Calu3 (cell line): ENCODE results near the gene ZFPM1. TPM values are rescaled to one million over a fixed set of nuclear protein-coding genes. Genes with fewer than 3 reads are reported as not detected.

Source experiments
- BruUV-seq: library from RNA; stranded (reverse); fragments of 400-500 nt; replicated peaks from 2 replicates; lab custom pipeline; 2021; lab: Mats Ljungman, UMichigan
- CTCF ChIA-PET: fragments of 300-600 bp; sonication (Branson Sonifier 250); formaldehyde crosslinking; loops from one replicate; lab custom pipeline; 2022; ENCODE audit warnings: antibody characterized with exemption; lab: Charles Lee
- DNase-seq: peaks from one replicate; pipeline ENCODE4 v3.0.0; 2022
- H3K27ac Mint-ChIP-seq: one replicate; pipeline ENCODE4 v1.8.0; 2022; ENCODE audit warnings: mixed read lengths; ENCODE audit not compliant: unreplicated experiment
- H3K27me3 Mint-ChIP-seq: one replicate; pipeline ENCODE4 v1.8.0; 2022; ENCODE audit warnings: mixed read lengths; ENCODE audit not compliant: unreplicated experiment
- H3K36me3 Mint-ChIP-seq: one replicate; pipeline ENCODE4 v1.8.0; 2022; ENCODE audit warnings: mild to moderate bottlenecking, moderate library complexity, mixed read lengths; ENCODE audit not compliant: insufficient read depth, unreplicated experiment
- H3K4me1 Mint-ChIP-seq: one replicate; pipeline ENCODE4 v1.8.0; 2022; ENCODE audit warnings: mild to moderate bottlenecking, low read depth, mixed read lengths; ENCODE audit not compliant: unreplicated experiment
- H3K4me3 Mint-ChIP-seq: one replicate; pipeline ENCODE4 v1.8.0; 2022; ENCODE audit warnings: mild to moderate bottlenecking, low read depth, moderate library complexity, mixed read lengths; ENCODE audit not compliant: unreplicated experiment
- H3K9me3 Mint-ChIP-seq: one replicate; pipeline ENCODE4 v1.8.0; 2022; ENCODE audit warnings: low read depth, mixed read lengths; ENCODE audit not compliant: unreplicated experiment
- CTCF ChIP-seq: fragments of 200-600 bp; IDR thresholded peaks from one replicate; pipeline ENCODE4 v1.8.0; 2022; ENCODE audit warnings: antibody characterized with exemption; ENCODE audit not compliant: unreplicated experiment
- intact Hi-C: fragments of 100-400 bp; cut with micrococcal nuclease; formaldehyde crosslinking; loops from one replicate; pipeline ENCODE4 v1.10.0; 2022; ENCODE audit not compliant: unreplicated experiment
- total RNA-seq: library from RNA; stranded (reverse); gene quantifications from 2 replicates; pipeline ENCODE4 v1.2.3, GENCODE V29; 2022

ZFPM1 gene
- total RNA-seq, 1 experiment from 2014 or later: 3.1 TPM

DNA sequence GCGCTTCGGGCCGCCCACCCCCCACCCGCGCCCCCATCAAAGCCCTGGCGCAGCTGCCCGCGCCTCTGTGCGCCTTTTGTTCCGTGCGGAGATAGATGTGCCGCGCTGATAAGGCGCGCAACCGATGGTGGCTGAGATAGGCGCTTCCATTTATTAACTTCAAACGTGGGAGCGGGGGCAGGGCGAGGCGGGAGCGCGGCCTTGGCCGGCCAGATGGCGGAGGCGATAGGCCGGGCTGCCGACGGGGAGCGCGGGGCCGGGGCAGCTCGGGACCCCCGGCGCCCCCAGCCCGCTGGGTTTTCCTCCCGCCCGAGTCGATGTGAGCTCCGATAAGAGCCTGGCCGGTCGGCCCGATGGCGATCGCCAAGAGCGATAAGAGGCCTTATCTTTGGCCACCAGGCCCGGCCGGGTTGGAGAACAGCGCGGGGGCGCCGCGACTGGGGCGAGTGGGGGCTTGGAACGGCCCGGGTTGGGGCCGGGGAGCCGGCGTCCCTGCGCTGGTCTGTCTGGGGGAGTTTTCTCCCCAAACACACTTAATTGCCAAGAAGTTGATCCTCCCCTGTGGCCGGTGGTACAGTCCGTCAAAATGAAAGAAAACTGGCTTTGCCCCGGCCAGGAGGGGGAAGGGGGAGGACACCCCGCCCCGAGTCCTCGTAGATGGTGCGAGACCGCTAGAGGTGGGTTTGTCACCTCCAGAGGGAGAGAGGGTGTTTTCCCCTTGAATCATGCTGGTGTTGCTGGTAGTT, 2.7 kb downstream of the ZFPM1 start:
- peak; percentile 37 for DNase-seq
- BruUV-seq: no TSS peak
- H3K27ac Mint-ChIP-seq: no peak overlapping the region
- TF ChIP-seq CTCF: no peak
- H3K27me3 Mint-ChIP-seq: peaks cover 49% of the 10 kb centered on the region
- H3K4me3 Mint-ChIP-seq: peak overlapping the region; percentile 83
- H3K9me3 Mint-ChIP-seq: no peaks in the 10 kb centered on the region
- intact Hi-C loops: no loop called here
- peaks cover 17% of the 10 kb centered on the region for H3K4me1 Mint-ChIP-seq
- peaks cover 32% of the 10 kb centered on the region for H3K36me3 Mint-ChIP-seq
- CTCF ChIA-PET: interaction anchor here (0.6 kb wide), 3 partner anchors 11 to 1229 kb away, joined by 3 read pairs; no protein-coding TSS in a partner anchor

GRCh38 chr16:88456356-88457292, 3.5 kb downstream of the ZFPM1 start:
- Mint-ChIP-seq H3K4me1 (peaks cover 17% of the 10 kb centered on the region), H3K27me3 (peaks cover 41% of the 10 kb centered on the region), H3K27ac (no peak overlapping the region), H3K9me3 (no peaks in the 10 kb centered on the region), H3K4me3 (peak overlapping the region; percentile 83), H3K36me3 (peaks cover 32% of the 10 kb centered on the region)
- BruUV-seq: no TSS peak
- intact Hi-C loops: no loop called here
- TF ChIP-seq CTCF: no peak
- DNase-seq: no peak
- CTCF ChIA-PET: interaction anchor here (0.6 kb wide), 1 partner anchor 12 kb away, joined by 3 read pairs; no protein-coding TSS in a partner anchor

DNA sequence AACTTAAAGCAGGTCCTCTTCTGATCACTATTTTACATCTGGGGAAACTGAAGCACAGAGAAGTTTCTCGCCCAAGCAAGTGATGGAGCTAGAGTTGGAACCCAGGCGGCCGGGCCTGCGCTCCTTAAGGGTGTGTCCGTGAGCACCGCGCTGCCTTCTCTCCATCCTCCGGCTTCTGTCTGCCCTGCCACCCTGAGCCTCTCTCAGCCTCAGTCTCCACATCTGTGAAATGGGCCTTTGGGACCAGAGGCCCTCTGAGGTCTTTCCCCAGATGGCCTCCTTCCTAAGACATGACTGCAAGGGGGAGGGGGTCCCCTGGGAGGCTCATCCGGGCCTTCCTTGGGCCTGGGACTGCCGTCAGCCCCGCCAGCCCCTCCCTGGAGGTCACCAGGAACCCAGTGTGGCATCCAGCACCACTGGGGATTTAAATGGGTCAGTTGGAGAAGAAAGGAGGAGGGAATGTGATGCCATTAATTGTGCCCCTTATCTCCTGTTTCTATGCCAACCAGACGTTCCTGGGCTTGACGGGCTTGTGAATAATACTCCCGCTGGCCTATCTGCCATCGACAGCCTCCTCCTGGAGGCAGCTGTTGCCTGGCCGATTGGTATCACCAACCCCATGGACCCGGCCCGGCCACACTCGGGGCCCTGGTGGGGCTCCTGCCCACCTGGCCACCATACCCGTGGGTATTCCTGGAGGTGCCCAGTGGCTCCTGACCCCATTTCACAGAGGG, 5.1 kb downstream of the ZFPM1 start:
- Mint-ChIP-seq H3K27ac (no peak overlapping the region), H3K36me3 (peaks cover 17% of the 10 kb centered on the region), H3K4me3 (no peak overlapping the region), H3K27me3 (peaks cover 31% of the 10 kb centered on the region), H3K9me3 (no peaks in the 10 kb centered on the region), H3K4me1 (peaks cover 17% of the 10 kb centered on the region)
- intact Hi-C loops: no loop called here
- no peak for DNase-seq
- BruUV-seq: no TSS peak
- CTCF ChIA-PET: no interaction called here
- TF ChIP-seq CTCF: no peak

DNA sequence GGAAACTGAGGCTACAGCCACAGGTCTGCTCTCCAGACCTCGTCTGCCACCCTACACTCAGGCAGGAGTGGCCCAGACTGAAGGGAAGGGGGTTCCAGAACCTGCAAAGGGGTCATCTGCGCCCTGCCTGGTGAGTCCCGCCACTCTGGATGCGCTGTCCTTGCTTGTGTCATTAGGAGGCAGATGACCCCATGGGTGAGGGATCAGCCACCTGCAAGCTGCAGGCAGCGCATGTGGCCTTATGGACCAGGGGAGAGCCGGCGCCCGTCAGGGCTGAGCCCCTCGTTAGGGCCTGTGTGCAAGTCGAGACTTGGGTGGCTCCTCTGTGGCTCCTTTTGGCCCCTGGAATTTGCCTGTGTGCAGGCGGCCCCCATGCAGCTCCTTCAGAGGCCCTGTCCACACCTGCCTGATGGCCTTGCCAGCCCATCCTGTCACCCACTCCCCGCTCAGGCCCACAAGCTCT, 5.7 kb downstream of the ZFPM1 start:
- CTCF ChIA-PET: no interaction called here

More for the DNA sequence above, 5.7 kb downstream of the ZFPM1 start:
- Mint-ChIP-seq H3K4me1 (peaks cover 17% of the 10 kb centered on the region), H3K27me3 (peaks cover 31% of the 10 kb centered on the region), H3K27ac (no peak overlapping the region), H3K36me3 (peaks cover 17% of the 10 kb centered on the region), H3K9me3 (no peaks in the 10 kb centered on the region), H3K4me3 (no peak overlapping the region)
- no peak for DNase-seq
- TF ChIP-seq CTCF: no peak
- intact Hi-C loops: no loop called here
- no TSS peak for BruUV-seq
